ENCODE data around the gene CD7.
A peak's percentile ranks its signal among the peaks of the same experiment; 100 is the strongest.

CD7 gene

DNA sequence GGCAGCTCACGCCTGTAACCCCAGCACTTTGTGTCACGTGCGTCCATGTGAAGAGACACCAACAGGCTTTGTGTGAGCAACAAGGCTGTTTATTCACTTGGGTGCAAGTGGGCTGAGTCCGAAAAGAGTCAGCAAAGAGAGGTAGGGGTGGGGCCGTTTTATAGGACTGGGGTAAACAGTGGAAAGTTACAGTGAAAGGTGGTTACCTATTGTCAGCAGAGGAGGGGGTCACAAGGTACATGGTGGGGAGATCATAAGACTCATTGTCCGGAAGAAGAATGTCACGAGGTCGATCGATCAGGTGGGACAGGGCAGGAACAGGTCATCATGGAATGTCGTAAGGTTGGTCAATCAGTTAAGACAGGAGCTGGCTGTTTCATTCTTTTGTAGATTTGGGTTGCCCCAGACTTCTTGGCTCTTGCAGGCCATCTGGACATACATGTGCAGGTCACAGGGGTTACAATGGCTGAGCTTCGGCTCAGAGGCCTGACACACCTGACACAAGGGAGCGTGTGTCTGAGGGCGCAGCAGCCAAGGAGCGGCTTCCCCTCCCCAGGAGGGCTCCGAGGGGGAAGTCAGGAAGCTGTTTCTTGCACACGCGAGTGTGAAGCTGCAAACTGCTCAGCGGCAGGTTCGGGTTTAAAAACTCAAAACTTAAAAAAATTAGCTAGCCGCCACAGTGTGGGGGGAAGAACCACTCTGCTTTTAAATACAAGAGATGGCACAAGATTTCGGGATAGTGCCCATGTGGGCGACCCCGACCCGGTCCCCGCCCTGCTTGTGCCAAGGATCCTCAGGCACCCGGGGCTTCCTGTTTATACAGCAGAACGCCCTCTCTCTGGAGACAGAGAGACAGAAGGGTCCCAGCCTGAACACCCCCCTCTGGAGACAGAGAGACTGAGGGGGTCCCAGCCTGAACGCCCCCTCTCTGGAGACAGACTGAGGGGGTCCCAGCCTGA lies 29.2 kb upstream of the CD7 start:
- no peak for DNase-seq

GRCh38 chr17:82345151-82345976 lies 28.0 kb upstream of the CD7 start:
- DNase-seq = no peak

GRCh38 chr17:82344175-82344907 lies 26.9 kb upstream of the CD7 start:
- no peak for DNase-seq

DNA sequence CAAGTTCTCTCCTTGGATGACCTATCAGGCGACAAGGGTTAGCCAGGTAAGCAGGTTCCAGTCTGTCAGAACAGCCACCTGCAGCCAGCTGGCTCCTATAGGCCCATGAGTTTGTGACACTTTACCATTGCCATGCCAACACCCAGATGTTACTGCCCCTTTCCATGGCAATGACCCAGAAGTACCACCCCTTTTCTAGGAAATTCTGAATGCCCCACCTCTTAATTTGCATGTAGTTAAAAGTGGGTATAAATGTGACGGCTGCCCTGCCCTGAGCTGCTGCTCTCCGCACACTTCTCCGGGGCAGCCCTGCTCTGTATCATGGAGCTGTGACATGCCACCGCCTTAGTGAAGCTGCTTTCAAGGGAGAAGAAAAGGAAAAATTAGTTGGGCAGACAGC lies 26.2 kb upstream of the CD7 start:
- no peak for DNase-seq

DNA sequence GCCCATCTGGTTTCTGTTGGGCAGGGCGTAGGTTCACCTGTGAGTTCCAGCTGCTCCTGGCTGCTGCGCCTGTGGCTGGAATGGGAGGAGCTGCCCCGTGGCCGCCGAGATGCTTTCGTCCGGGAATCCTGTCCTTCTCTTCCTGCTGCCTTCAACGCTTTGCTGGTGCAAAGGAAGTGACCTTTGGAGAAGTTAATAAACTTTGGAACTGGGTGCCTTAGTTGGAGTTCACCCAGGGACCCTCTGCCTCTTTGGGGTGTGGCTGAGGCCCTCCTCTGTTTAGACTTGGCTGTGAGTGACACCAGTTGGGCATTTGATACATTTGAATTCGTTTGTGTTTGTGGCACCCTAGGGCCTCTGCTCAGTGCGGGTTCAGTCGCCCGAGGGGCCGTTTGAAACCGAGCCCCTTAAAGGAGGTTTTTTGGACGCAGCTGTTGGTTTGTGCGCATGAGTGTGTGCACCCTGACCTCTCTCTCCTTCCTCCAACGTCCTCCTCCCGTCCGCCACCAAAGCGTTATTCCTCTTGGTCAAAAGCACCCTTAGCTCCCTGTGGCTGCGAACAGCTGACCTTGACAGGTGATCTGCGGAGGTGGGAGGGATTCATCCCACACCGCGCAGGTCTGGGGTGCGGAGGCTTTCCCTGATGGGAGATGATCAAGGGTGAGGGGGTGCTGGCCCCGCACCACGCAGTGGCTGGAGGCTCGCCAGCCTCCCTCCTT lies 25.1 kb upstream of the CD7 start:
- no peak for DNase-seq

DNA sequence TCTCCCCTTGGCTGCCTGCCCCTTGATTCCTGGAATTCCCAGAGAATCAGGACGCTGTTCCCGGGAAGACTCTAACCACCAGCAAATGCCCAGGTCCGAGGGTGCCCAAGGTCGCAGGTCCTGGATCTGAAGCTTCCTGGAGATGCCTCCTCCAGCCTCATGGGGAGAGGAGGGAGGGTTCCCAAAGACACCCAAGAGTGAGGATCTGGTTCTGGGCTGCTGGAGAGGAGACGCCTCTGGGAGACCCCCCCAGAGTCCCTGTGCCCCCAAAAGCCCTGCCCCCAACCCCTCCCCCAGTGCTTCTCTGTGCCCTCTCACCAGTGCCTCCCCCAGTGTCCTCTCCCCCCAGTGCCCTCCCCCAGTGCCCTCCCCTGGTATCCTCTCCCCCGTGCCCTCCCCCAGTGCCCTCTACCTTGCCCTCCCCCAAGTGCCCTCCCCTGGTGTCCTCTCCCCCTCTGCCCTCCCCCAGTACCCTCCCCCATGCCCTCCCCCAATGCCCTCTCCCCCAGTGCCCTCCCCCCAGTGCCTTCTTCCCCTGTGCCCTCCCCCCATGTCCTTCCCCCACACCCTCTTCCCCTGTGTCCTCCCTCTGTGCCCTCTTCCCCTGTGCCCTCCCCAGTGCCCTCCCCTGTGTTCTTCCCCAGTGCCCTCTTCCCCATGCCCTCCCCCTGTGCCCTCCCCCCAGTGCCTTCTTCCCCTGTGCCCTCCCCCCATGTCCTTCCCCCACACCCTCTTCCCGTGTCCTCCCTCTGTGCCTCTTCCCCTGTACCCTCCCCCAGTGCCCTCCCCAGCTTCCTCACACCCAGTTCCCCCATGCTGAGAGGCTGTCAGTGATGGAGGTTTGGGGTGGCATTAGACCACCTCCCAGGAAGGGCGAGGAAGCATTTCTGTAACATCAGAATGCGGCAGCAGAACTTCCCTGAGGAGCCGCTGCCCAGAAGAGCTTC lies 22.5 kb upstream of the CD7 start:
- no peak for DNase-seq

- DNase-seq = peak; percentile 43
Observed at GRCh38 chr17:82338858-82339633, 21.6 kb upstream of the CD7 start.

- no peak for DNase-seq
Observed at GRCh38 chr17:82334622-82335394, 17.4 kb upstream of the CD7 start.

DNA sequence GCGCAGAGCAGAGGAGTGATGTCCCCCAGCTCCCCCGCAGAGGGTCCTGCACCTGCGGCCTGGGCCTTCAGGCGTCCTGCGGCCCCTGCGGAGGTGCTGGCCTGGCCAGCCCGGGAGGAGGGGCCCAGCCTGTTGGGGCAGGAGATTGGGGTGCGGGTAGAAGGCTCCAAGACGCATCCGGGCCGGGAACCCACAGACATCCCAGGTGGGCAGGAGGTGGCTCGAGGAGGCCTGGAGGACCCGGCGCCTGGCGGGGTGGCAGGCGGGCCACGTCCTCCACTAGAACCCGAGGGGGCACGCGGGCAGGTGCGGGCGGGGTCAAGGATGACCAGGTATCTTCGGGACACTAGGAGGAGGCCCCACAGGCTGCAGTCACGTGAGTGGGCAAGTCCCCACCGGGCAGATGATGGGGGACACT lies 16.8 kb upstream of the CD7 start:
- no peak for DNase-seq

DNA sequence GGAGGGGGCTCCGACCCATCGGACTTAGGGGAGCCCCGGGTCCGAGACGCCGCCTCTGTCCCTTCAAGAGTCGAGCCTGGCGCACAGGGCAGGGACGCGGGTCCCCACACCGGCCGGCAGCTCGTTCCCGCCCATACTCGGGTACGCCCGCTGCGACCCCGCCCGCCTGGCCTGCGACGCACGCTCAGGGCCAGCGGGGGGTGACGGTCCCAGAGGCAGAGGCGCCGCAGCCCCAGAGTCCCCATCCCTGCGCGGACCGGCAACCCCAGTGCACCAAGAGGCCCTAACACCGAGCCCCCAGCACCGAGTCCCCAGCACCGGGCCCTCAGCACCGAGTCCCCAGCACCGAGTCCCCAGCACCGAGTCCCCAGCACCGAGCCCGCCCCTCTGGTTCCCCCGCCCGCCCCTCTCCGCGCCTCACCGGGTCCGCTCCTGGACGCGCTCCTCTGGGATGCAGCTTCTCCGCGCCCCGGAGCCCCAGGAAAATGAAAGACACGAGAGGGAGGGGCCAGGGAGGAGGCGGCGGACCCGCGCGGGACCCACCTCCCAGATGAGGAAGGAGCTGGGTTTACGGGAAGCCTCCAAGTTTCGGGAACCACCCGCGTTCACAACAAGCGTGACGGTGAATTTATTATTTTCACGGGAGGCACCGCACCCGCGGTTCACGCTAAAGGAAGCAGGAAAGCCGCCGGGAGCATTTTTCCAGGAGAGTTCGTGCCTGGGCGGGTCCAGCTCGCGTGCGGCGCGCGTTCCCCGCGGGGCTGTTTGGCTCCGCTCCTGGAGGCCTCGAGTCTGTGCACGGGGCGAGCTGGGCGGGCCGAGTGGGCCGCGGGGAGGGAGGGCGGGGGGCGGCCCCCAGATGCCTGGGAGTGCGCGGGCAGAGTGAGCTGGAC lies 16.1 kb upstream of the CD7 start, which contains the start of gene SECTM1:
TSS of gene SECTM1 (minus strand) at position 488 of the 893 bp plus-strand sequence. CDS start 6,526 bp downstream, outside the sequence.
- no peak for DNase-seq

DNA sequence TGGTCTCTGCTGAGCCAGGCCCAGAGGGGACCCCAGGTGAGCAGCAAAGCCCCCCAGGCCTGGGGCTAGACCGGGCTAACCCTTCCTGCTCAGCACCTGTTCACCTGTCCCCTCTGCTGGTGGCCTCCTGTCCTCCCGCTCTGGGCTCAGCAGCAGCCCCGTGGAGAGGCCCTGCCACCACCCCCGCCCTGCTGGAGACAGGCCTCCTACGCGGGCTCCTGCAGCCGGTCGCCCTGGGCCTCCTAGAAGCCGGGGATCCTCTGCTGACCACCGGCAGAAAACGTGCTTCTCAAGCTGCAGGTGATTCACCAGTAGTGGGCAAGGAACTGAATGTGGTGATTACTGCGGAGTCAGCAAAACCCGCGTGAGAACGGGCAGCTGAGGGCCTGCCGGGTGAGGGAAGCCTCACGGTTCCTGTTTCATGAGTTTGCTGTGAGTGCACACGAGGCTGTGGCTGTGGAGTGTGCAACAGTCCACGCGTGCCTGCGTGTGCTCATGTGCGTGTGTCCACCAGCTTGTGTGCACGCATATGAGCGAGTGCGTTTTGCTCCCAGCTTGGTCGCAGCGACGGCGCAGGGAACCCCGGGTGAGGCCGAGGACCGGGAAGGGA lies 15.4 kb upstream of the CD7 start:
- peak; percentile 29 for DNase-seq

DNA sequence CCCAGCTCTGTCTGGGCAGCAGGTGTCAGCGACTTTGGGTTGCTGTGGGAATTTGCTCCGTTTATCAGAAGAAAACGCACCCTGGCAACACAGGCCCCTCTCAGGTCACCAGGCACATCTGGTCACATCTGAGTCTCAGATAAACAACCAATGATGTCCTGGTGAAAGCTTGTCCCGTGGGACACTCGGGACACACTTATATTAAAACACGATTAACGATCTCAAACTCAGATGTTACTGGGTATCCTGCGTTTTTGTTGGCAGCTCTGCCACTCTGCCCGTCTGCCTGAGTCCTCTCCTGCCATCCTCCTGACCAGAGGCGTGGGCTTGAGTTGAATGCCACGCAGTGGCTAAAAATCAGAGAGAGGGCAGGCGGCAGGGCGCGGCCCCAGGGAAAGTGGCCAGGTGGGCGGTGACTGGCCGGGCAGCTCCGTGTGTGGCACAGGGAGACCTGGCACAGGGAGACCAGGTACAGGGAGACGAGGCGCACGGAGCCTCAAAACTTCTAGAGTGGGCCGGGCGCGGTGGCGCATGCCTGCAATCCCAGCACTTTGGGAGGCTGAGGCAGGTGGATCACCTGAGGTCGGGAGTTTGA lies 14.0 kb upstream of the CD7 start:
- DNase-seq = no peak

DNA sequence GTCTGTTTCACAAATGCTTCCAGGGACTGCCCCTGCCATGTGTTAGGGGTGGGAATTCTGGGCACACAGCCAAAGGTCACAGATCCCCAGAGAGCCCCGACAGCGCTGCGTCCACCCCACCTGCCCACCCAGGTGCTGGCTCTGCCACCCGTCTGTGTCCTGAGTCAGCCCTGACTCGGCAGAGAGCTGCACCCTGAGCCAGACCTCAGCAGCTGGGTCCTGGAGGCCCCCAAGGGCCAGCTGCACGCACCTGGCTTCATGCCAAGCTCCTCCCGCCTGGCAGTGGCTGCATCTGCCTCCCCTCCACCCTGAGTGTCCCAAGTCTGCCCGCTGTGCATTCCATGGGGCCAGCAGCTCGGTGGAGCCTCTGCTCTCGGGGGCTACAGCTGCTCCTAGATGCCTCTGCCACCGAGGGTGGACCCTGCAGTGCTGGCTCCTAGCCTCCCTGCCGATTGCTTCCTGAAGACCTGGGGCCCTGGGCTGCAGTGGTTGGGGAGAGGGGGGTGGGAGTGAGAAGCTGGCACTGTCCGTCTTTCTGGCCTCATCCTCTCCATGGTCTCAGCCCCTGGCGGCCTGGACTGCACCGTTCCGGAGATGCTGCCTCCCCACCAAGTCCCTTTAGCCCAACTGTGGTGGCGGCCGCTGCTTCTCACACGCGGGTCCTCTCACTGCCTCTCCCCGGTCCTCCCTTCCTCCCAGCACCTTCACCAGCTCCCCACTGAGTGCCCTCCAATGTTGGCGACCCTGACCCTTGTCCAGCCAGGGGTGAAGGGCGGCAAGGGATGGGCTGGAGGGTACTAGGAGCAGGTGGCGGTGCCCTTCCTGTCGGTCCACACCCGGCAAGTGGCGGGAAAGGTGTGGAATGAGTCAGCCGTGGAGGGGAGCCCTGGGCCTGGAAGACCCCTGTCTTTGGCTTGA lies 13.2 kb upstream of the CD7 start:
- no peak for DNase-seq

DNA sequence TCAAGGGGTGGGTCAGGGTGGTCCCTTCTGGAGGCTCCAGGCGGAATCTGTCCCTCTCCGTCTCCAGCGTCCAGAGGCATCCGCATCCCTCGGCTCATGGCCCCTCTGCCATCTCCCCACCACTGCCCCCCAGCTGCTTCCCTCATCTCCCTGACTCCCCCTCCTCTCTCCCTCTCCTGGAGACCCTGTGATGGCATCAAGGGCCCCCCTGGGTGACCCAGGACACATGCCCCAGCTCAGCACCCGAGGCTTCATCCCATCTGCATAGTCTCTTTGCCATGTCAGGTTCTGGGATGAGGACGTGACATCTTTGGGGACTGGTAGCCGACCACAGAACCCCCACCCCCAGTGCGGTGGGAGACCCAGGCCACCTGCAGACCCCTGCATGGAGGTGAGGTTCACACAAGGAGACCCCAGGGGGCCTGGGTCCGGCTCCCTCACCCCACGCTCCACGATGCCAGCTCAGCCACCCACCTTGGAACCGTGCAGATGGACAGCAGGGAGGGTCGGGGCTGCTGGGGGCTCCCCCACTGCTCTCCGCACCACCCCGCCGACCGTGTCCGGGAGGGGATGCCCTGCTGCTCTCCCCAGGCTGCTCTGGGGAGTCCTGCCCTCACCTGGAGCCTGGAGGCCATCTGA lies 12.4 kb upstream of the CD7 start:
- DNase-seq = no peak

DNA sequence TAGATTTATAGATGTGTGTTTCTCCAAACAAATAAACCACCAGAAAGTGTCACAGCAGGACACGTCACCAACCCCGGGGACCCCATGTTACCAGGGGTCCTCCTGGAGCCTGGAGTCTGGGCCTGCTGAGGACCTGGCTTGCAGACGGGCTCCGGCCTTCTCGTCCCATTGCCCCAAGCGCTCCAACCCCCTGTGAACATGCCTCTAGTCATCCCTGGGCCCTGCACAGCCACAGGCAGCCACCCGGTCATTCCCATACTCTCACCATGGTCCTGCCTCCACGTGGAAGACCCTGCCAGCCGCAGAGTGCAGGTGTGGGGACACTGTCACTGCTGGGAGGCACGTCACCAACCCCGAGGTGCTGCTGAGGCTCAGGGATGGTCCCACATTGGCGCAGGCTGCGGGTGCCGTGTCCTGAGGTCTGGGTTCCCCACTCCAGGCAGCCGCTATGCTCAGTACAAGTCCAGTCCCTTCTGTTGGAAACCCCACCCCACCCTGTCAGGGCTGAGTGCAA lies 11.6 kb upstream of the CD7 start:
- DNase-seq = no peak
